ENCODE data around the gene METAP1D.
"Not testable (repeated sequence)": the region's sequence is repeated elsewhere in the genome, so short reads cannot be mapped to it uniquely, and the experiment has no call there.

The METAP1D gene

GRCh38 chr2:171999604-172000469 is at the start of gene METAP1D:
Gene METAP1D (plus strand): TSS chr2:171999953. CDS start chr2:171999970, 17 bp downstream.
- peak; percentile 95 for DNase-seq (ENCODE audit: low spot score)

GRCh38 chr2:171952276-171952675 is 47.5 kb upstream of the METAP1D start:
- no peak for DNase-seq (ENCODE audit: low spot score)

- DNase-seq (ENCODE audit: low spot score), result no peak
These were observed 47.0 kb upstream of the METAP1D start for GRCh38 chr2:171952748-171953147.

- DNase-seq (ENCODE audit: low spot score), result no peak
These were observed 43.5 kb upstream of the METAP1D start for GRCh38 chr2:171956135-171956825.

GRCh38 chr2:171957061-171957460 is 42.7 kb upstream of the METAP1D start:
- peak; percentile 7 for DNase-seq (ENCODE audit: low spot score)

GRCh38 chr2:171958475-171958874 is 41.3 kb upstream of the METAP1D start:
- DNase-seq (ENCODE audit: low spot score), result no peak

GRCh38 chr2:171959998-171960397 is 39.8 kb upstream of the METAP1D start:
- no peak for DNase-seq (ENCODE audit: low spot score)

GRCh38 chr2:171960570-171960969 is 39.2 kb upstream of the METAP1D start:
- no peak for DNase-seq (ENCODE audit: low spot score)

- no peak for DNase-seq (ENCODE audit: low spot score)
These were observed 36.6 kb upstream of the METAP1D start for GRCh38 chr2:171963198-171963597.

GRCh38 chr2:171964308-171964707 is 35.4 kb upstream of the METAP1D start:
- DNase-seq (ENCODE audit: low spot score), result no peak

- no peak for DNase-seq (ENCODE audit: low spot score)
These were observed 34.5 kb upstream of the METAP1D start for GRCh38 chr2:171965238-171965637.

GRCh38 chr2:171965661-171966060 is 34.1 kb upstream of the METAP1D start:
- no peak for DNase-seq (ENCODE audit: low spot score)

GRCh38 chr2:171966235-171966634 is 33.5 kb upstream of the METAP1D start:
- no peak for DNase-seq (ENCODE audit: low spot score)

- DNase-seq (ENCODE audit: low spot score), result no peak
These were observed 33.1 kb upstream of the METAP1D start for GRCh38 chr2:171966688-171967087.

- DNase-seq (ENCODE audit: low spot score), result no peak
These were observed 31.2 kb upstream of the METAP1D start for GRCh38 chr2:171968509-171968908.

GRCh38 chr2:171972329-171972982 is 27.3 kb upstream of the METAP1D start:
- DNase-seq (ENCODE audit: low spot score), result no peak

GRCh38 chr2:171979103-171979502 is 20.6 kb upstream of the METAP1D start:
- no peak for DNase-seq (ENCODE audit: low spot score)

GRCh38 chr2:171983924-171984323 is 15.8 kb upstream of the METAP1D start:
- not testable (repeated sequence) for DNase-seq (ENCODE audit: low spot score)

- no peak for DNase-seq (ENCODE audit: low spot score)
These were observed 14.7 kb upstream of the METAP1D start for GRCh38 chr2:171985076-171985475.

GRCh38 chr2:171986778-171987177 is 13.0 kb upstream of the METAP1D start:
- no peak for DNase-seq (ENCODE audit: low spot score)

- no peak for DNase-seq (ENCODE audit: low spot score)
These were observed 8.7 kb upstream of the METAP1D start for GRCh38 chr2:171991027-171991426.

GRCh38 chr2:171995586-171995985 is 4.2 kb upstream of the METAP1D start:
- DNase-seq (ENCODE audit: low spot score), result no peak

- DNase-seq (ENCODE audit: low spot score), result no peak
These were observed 3.7 kb upstream of the METAP1D start for GRCh38 chr2:171996021-171996420.
